D721Med (cell line): ENCODE results near the gene TJP3.

Source experiments
- DNase-seq: peaks from one replicate; pipeline ENCODE4 v3.0.0; 2011; ENCODE audit warnings: low spot score; ENCODE audit not compliant: insufficient read length
- FAIRE-seq: peaks from 2 replicates; lab custom pipeline; 2011; peaks lifted over from hg19 to GRCh38; lab: Jason Lieb, UNC
- TF ChIP-seq, protein P1 (sequence below): IDR thresholded peaks from 2 replicates; pipeline ENCODE4 v1.5.1; 2012; ENCODE audit warnings: mild to moderate bottlenecking, control low read depth; ENCODE audit not compliant: insufficient read depth; ENCODE audit errors: missing control alignments

The TJP3 gene

GRCh38 chr19:3732108-3732507 is 23.9 kb downstream of the TJP3 start:
- DNase-seq (no peak), FAIRE-seq (no peak)
- TF ChIP-seq, protein P1, sequence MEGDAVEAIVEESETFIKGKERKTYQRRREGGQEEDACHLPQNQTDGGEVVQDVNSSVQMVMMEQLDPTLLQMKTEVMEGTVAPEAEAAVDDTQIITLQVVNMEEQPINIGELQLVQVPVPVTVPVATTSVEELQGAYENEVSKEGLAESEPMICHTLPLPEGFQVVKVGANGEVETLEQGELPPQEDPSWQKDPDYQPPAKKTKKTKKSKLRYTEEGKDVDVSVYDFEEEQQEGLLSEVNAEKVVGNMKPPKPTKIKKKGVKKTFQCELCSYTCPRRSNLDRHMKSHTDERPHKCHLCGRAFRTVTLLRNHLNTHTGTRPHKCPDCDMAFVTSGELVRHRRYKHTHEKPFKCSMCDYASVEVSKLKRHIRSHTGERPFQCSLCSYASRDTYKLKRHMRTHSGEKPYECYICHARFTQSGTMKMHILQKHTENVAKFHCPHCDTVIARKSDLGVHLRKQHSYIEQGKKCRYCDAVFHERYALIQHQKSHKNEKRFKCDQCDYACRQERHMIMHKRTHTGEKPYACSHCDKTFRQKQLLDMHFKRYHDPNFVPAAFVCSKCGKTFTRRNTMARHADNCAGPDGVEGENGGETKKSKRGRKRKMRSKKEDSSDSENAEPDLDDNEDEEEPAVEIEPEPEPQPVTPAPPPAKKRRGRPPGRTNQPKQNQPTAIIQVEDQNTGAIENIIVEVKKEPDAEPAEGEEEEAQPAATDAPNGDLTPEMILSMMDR, result no peak

GRCh38 chr19:3733549-3734309 is 25.5 kb downstream of the TJP3 start:
- no peak for FAIRE-seq
- no peak for DNase-seq
- TF ChIP-seq, protein P1, result no peak

DNA sequence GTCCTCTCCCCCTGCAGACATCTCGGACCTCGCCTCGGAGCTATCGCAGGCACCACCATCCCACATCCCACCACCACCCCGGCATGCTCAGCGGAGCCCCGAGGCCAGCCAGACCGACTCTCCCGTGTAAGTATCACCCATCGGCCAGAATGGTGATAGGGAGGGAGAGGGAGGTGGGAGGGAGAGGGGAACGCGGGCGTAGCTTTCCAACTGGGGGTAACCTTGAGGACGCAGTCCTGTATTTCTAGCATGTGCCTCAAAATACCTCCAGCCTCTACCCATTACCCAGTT is 26.1 kb downstream of the TJP3 start:
- TF ChIP-seq, protein P1, result no peak
- FAIRE-seq (no peak), DNase-seq (no peak)

DNA sequence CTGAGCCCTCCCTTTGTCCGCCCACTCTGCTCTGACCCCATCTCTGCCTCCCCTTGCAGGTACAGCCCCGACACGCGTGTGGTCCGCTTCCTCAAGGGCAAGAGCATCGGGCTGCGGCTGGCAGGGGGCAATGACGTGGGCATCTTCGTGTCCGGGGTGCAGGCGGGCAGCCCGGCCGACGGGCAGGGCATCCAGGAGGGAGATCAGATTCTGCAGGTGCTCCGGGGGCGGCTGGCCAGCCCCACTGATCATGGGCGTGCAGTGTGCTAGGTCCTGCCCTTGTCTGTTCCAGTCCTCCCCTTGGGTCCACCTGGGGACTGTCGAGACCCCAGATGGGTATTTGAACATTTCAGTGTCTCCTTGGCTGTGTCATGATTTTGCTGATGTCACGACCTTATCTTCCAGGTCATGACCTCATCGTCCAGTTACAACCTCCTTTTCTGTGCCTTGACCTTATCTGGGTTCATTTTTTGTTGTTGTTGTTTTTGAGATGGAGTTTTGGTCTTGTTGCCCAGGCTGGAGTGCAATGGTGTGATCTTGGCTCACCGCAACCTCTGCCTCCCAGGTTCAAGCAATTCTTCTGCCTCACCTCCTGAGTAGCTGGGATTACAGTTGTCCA is 28.0 kb downstream of the TJP3 start:
- TF ChIP-seq, protein P1, result no peak
- DNase-seq (no peak), FAIRE-seq (no peak)

- FAIRE-seq, result no peak
- TF ChIP-seq, protein P1, result no peak
- no peak for DNase-seq
Observed at GRCh38 chr19:3737487-3738205, 29.5 kb downstream of the TJP3 start.

DNA sequence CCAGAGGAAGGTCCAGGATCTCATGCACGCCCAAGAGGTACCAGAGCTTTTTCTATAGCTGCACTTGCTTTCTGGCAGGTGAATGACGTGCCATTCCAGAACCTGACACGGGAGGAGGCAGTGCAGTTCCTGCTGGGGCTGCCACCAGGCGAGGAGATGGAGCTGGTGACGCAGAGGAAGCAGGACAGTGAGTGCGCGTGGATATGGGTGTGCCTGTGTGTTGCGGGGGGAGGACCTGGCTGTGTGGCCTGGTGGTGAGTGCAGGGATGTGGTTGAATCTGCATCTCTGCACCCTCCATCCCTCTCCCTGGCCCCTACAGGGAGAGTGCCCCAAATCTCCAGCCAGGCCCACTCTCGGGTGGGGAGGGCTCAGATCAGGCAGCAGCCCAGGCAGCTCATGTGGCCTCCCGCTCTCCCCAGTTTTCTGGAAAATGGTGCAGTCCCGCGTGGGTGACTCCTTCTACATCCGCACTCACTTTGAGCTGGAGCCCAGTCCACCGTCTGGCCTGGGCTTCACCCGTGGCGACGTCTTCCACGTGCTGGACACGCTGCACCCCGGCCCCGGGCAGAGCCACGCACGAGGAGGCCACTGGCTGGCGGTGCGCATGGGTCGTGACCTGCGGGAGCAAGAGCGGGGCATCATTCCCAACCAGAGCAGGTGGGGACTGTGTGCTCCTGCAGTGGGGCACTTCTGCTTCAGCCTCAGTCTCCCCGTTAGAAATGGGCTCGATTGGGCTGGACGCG is 30.5 kb downstream of the TJP3 start:
- TF ChIP-seq, protein P1, result no peak

More for the DNA sequence above, 30.5 kb downstream of the TJP3 start:
- DNase-seq (no peak), FAIRE-seq (no peak)
